ENCODE data around the gene LARGE2.
"Not testable (repeated sequence)": the region's sequence is repeated elsewhere in the genome, so short reads cannot be mapped to it uniquely, and the experiment has no call there.

GRCh38 chr11:45905576-45905975 lies 16.9 kb upstream of the LARGE2 start:
- TF ChIP-seq CTCF (IDR thresholded peaks at IDR 0.05; ENCODE audit: borderline replicate concordance, extremely low read depth, low read length, poor library complexity, severe bottlenecking); EZH2 (IDR thresholded peaks at IDR 0.05; ENCODE audit: borderline replicate concordance, low read depth, low read length, severe bottlenecking): not testable (repeated sequence)

All from DND-41 (cell line).